Measurements from ENCODE around the gene GEN1. TPM values are rescaled to one million over a fixed set of nuclear protein-coding genes. Genes with fewer than 3 reads are reported as not detected.

GEN1 gene
- total and polyA plus RNA-seq, 10 of the 15 experiments (the other 5 are each of a cell fraction or from before 2014, with no cell fraction given), result 6.0 to 49.6 (median 36.0) TPM

DNA sequence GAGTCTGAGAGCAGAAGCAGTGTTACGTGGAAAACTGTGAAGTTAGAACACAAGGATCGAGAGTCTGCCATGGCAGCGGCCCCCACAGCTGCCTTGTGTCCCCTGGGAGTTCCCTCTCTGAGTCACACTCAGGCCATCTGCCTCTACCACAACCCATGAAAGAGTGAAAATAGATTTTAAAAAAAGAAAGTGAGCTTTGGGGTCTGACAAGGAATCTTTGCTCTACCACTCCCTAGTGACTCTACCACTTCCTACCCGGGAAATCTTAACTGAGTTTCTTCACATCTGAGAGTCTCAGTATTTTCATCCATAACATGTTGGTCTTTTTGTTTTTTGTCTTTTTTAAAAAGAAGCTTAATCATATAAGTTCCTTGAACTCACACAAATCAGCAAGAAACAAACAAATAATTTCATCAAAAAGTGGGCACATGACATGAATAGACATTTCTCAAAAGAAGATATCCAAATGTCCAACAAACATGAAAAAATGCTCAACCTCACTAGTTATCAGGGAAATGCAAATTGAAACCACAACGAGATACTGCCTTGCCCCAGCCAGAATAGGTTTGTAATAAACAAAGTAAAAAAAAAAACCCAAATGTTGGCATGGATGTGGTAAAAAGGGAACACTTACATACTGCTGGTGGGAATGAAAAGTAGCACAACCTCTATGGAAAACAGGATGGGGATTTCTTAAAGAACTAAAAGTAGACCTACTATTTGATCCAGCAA is 60.0 kb downstream of the GEN1 start (continued):
- TF ChIP-seq TCF3 (IDR thresholded peaks at IDR 0.05; ENCODE audit: borderline replicate concordance, insufficient read depth, low read depth, low read length) (peak; percentile 98), SIN3A (IDR thresholded peaks at IDR 0.05; ENCODE audit: low read depth, low read length) (no peak), HDAC2 (IDR thresholded peaks at IDR 0.05) (no peak), EZH2 (IDR thresholded peaks at IDR 0.05; ENCODE audit: borderline replicate concordance, control insufficient read depth, low read depth, low read length) (no peak), CEBPB (IDR thresholded peaks at IDR 0.05; ENCODE audit: borderline replicate concordance in 1 of 2, low read depth in 2 of 2, low read length in 2 of 2) (no peak), CREM (IDR thresholded peaks at IDR 0.05; ENCODE audit: low read depth) (peak; percentile 88), FOXK2 (IDR thresholded peaks at IDR 0.05) (no peak), YY1 (IDR thresholded peaks at IDR 0.05; ENCODE audit: low read depth, low read length) (peak; percentile 87), CHD1 (IDR thresholded peaks at IDR 0.05; ENCODE audit: low read depth, low read length) (no peak), ZNF217 (IDR thresholded peaks at IDR 0.05) (peak; percentile 38; the same call in 1 of the 2 replicates), YBX1 (IDR thresholded peaks at IDR 0.05) (peak; percentile 67; the same call in 1 of the 2 replicates), SP1 (IDR thresholded peaks at IDR 0.05; ENCODE audit: low read depth, low read length) (peak; percentile 54), RUNX3 (IDR thresholded peaks at IDR 0.05; ENCODE audit: low read length) (peak; percentile 90), ZZZ3 (IDR thresholded peaks at IDR 0.05; ENCODE audit: control insufficient read depth, insufficient read length, low read depth) (no peak), ZNF24 (IDR thresholded peaks at IDR 0.05) (no peak), BACH1 (IDR thresholded peaks at IDR 0.05; ENCODE audit: borderline replicate concordance) (peak; percentile 43; the same call in 1 of the 2 replicates), SUPT20H (IDR thresholded peaks at IDR 0.05; ENCODE audit: borderline replicate concordance, control insufficient read depth, low read depth, low read length) (no peak)
- TF ChIP-seq, protein P1, sequence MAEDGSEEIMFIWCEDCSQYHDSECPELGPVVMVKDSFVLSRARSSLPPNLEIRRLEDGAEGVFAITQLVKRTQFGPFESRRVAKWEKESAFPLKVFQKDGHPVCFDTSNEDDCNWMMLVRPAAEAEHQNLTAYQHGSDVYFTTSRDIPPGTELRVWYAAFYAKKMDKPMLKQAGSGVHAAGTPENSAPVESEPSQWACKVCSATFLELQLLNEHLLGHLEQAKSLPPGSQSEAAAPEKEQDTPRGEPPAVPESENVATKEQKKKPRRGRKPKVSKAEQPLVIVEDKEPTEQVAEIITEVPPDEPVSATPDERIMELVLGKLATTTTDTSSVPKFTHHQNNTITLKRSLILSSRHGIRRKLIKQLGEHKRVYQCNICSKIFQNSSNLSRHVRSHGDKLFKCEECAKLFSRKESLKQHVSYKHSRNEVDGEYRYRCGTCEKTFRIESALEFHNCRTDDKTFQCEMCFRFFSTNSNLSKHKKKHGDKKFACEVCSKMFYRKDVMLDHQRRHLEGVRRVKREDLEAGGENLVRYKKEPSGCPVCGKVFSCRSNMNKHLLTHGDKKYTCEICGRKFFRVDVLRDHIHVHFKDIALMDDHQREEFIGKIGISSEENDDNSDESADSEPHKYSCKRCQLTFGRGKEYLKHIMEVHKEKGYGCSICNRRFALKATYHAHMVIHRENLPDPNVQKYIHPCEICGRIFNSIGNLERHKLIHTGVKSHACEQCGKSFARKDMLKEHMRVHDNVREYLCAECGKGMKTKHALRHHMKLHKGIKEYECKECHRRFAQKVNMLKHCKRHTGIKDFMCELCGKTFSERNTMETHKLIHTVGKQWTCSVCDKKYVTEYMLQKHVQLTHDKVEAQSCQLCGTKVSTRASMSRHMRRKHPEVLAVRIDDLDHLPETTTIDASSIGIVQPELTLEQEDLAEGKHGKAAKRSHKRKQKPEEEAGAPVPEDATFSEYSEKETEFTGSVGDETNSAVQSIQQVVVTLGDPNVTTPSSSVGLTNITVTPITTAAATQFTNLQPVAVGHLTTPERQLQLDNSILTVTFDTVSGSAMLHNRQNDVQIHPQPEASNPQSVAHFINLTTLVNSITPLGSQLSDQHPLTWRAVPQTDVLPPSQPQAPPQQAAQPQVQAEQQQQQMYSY (CRISPR knock-in tag; IDR thresholded peaks at IDR 0.05), result no peak
- TF ChIP-seq, protein P2, sequence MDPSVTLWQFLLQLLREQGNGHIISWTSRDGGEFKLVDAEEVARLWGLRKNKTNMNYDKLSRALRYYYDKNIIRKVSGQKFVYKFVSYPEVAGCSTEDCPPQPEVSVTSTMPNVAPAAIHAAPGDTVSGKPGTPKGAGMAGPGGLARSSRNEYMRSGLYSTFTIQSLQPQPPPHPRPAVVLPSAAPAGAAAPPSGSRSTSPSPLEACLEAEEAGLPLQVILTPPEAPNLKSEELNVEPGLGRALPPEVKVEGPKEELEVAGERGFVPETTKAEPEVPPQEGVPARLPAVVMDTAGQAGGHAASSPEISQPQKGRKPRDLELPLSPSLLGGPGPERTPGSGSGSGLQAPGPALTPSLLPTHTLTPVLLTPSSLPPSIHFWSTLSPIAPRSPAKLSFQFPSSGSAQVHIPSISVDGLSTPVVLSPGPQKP (IDR thresholded peaks at IDR 0.05; ENCODE audit: low read depth, low read length), result no peak
- TF ChIP-seq, protein P3, sequence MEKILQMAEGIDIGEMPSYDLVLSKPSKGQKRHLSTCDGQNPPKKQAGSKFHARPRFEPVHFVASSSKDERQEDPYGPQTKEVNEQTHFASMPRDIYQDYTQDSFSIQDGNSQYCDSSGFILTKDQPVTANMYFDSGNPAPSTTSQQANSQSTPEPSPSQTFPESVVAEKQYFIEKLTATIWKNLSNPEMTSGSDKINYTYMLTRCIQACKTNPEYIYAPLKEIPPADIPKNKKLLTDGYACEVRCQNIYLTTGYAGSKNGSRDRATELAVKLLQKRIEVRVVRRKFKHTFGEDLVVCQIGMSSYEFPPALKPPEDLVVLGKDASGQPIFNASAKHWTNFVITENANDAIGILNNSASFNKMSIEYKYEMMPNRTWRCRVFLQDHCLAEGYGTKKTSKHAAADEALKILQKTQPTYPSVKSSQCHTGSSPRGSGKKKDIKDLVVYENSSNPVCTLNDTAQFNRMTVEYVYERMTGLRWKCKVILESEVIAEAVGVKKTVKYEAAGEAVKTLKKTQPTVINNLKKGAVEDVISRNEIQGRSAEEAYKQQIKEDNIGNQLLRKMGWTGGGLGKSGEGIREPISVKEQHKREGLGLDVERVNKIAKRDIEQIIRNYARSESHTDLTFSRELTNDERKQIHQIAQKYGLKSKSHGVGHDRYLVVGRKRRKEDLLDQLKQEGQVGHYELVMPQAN (conservative IDR thresholded peaks at IDR 0.05), result no peak
- TF ChIP-seq, protein P4, sequence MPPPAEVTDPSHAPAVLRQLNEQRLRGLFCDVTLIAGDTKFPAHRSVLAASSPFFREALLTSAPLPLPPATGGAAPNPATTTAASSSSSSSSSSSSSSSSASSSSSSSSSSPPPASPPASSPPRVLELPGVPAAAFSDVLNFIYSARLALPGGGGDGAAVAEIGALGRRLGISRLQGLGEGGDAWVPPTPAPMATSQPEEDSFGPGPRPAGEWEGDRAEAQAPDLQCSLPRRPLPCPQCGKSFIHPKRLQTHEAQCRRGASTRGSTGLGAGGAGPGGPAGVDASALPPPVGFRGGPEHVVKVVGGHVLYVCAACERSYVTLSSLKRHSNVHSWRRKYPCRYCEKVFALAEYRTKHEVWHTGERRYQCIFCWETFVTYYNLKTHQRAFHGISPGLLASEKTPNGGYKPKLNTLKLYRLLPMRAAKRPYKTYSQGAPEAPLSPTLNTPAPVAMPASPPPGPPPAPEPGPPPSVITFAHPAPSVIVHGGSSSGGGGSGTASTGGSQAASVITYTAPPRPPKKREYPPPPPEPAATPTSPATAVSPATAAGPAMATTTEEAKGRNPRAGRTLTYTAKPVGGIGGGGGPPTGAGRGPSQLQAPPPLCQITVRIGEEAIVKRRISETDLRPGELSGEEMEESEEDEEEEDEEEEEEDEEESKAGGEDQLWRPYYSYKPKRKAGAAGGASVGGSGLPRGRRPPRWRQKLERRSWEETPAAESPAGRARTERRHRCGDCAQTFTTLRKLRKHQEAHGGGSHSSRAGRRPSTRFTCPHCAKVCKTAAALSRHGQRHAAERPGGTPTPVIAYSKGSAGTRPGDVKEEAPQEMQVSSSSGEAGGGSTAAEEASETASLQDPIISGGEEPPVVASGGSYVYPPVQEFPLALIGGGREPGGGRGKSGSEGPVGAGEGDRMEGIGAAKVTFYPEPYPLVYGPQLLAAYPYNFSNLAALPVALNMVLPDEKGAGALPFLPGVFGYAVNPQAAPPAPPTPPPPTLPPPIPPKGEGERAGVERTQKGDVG (CRISPR knock-in tag; IDR thresholded peaks at IDR 0.05), result no peak
